Neural crest cell (in vitro differentiated cells): ENCODE results near the gene TBATA. TPM values are rescaled to one million over a fixed set of nuclear protein-coding genes. Genes with fewer than 3 reads are reported as not detected.

Experiments
- DNase-seq: peaks from one replicate; pipeline ENCODE4 v3.0.0; 2021; ENCODE audit warnings: low read depth, mixed read lengths, low spot score
- H3K27ac Mint-ChIP-seq: one replicate; pipeline ENCODE4 v1.8.0; 2021; ENCODE audit warnings: mild to moderate bottlenecking, mixed read lengths; ENCODE audit not compliant: unreplicated experiment
- H3K27me3 Mint-ChIP-seq: 2 replicates; pipeline ENCODE4 v1.8.0; 2021; ENCODE audit warnings: low read depth, mild to moderate bottlenecking, mixed read lengths
- H3K36me3 Mint-ChIP-seq: 2 replicates; pipeline ENCODE4 v1.8.0; 2021; ENCODE audit warnings: low read depth, mild to moderate bottlenecking, mixed read lengths
- H3K4me1 Mint-ChIP-seq: 2 replicates; pipeline ENCODE4 v1.8.0; 2021; ENCODE audit warnings: mixed read lengths
- H3K4me3 Mint-ChIP-seq: one replicate; pipeline ENCODE4 v1.8.0; 2021; ENCODE audit warnings: mild to moderate bottlenecking, mixed read lengths
- H3K9me3 Mint-ChIP-seq: 2 replicates; pipeline ENCODE4 v1.8.0; 2021; ENCODE audit warnings: mixed read lengths
- total RNA-seq: library from RNA; stranded (reverse); gene quantifications from 2 replicates; pipeline ENCODE4 v1.2.1, GENCODE V29; 2021
- TF ChIP-seq, protein P1 (sequence below): fragments of 200-600 bp; sonication (generic); conservative IDR thresholded peaks from 2 replicates; pipeline ENCODE4 v1.5.0; 2021; ENCODE audit warnings: antibody characterized with exemption, mild to moderate bottlenecking

TBATA gene
- total RNA-seq, 1 donor from 2014 or later: not detected

DNA sequence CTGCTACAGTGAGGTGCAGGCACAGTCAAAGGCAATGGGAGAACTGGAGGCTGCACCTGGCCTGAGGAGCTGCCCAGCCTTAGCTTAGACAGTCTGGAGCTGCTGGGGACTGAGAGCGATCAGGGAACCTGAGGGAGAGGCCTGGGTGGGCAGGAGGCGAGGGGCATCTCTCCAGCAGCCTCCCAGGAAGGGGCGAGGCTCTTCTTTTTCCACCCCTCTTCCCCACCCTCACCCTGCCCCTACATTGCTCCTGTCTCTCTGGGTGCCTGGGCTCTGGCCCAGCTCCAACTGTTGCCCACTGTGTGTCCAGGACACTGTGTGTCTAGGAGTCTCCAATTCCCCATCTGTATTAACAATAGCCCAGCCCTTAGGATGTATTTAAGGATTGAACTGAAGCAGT lies 36.9 kb downstream of the TBATA start:
- Mint-ChIP-seq H3K4me1 (no peaks in the 10 kb centered on the region), H3K27ac (no peak overlapping the region), H3K36me3 (no peaks in the 10 kb centered on the region), H3K27me3 (no peaks in the 10 kb centered on the region), H3K9me3 (no peaks in the 10 kb centered on the region), H3K4me3 (no peak overlapping the region)
- no peak for DNase-seq
- TF ChIP-seq, protein P1, sequence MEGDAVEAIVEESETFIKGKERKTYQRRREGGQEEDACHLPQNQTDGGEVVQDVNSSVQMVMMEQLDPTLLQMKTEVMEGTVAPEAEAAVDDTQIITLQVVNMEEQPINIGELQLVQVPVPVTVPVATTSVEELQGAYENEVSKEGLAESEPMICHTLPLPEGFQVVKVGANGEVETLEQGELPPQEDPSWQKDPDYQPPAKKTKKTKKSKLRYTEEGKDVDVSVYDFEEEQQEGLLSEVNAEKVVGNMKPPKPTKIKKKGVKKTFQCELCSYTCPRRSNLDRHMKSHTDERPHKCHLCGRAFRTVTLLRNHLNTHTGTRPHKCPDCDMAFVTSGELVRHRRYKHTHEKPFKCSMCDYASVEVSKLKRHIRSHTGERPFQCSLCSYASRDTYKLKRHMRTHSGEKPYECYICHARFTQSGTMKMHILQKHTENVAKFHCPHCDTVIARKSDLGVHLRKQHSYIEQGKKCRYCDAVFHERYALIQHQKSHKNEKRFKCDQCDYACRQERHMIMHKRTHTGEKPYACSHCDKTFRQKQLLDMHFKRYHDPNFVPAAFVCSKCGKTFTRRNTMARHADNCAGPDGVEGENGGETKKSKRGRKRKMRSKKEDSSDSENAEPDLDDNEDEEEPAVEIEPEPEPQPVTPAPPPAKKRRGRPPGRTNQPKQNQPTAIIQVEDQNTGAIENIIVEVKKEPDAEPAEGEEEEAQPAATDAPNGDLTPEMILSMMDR: no peak

DNA sequence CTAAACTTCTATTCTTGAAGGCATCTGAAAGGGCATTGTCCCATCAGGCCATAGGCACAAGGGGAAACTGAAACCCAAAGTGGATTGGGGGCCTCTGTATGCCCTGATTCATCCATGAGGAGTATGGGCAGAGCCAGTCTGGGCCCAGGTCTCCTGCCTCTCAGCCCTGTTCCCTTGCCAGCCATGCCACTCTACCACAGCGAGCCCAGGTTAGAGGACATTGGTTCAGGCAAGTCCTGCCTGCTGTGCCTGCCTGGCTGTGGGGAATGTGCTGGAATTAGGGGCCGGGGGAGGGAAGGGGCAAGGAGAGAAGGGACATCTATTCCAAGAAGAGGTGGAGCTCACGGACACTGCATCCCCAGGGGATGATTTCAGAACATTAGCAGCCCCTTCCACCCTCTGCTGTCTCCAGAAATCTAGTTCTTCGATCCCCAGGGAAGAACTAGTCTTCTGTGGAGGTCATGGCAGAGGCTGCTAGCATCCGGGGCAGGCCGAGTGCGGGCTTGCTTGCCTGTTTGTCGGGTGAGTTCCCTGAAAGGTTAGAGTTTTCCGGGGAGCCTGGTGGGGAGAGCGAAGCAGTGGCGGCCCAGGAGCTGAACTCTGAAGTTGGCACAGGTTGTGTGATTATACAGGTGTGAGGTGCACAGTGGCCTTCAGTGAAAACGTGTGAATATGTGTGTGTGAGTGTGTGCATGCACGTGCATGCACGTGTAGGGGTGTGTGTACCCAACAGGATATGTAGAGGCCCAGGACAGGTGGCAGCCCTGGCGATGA lies 37.8 kb downstream of the TBATA start:
- no peak overlapping the region for H3K27ac Mint-ChIP-seq
- no peak overlapping the region for H3K4me3 Mint-ChIP-seq

DNA sequence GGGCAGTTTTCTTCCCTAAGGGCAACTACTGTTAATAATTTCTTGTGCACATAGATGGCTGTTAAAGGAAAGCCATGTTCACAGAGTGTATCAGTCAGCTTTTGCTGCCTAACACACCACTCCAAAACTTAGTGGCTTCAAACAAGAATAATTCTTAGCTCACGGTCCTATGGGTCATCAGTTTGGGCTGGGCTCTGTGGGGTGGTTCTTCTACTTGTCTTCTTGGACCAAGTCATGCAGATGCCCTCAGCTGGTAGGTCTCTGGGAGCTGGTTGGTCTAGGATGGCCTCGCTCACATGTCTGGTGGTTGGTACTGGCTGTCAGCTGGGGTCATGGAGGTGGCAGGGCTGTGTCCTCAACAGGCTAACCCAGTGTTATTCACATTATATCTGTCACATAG lies 39.6 kb downstream of the TBATA start:
- Mint-ChIP-seq H3K27ac (no peak overlapping the region), H3K9me3 (no peaks in the 10 kb centered on the region), H3K36me3 (no peaks in the 10 kb centered on the region), H3K4me1 (no peaks in the 10 kb centered on the region), H3K4me3 (no peak overlapping the region), H3K27me3 (no peaks in the 10 kb centered on the region)
- TF ChIP-seq, protein P1: no peak
- DNase-seq: no peak

More for the DNA sequence above, 37.8 kb downstream of the TBATA start:
- no peaks in the 10 kb centered on the region for H3K27me3 Mint-ChIP-seq
- DNase-seq: no peak
- H3K9me3 Mint-ChIP-seq: no peaks in the 10 kb centered on the region
- TF ChIP-seq, protein P1: no peak
- H3K36me3 Mint-ChIP-seq: no peaks in the 10 kb centered on the region
- H3K4me1 Mint-ChIP-seq: no peaks in the 10 kb centered on the region

DNA sequence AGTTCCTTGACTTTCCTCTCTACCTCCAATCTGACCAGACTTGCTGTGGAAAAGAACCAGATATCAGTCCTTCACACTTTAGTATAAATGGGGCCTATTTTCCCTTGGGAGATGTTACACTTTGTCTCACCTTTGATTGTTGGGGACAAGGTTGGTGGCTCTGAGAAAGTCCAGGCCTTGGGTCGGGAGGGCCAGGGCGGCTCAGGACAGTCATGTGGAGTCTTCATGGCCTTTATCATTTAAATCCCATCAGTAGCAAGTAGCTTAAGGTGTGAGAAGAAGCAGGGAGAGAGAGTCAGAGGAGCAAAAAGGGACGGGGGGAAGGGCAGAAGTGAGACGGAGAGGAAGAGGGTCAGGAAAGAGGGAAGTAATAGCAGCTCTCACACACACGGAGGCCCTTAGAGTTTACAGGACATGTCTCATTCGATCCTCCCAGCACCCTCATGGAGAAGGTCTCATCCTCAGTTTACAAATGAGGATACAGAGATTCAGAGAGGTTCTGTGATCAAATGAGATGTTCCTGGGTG lies 40.5 kb downstream of the TBATA start:
- H3K27ac Mint-ChIP-seq: no peak overlapping the region

DNA sequence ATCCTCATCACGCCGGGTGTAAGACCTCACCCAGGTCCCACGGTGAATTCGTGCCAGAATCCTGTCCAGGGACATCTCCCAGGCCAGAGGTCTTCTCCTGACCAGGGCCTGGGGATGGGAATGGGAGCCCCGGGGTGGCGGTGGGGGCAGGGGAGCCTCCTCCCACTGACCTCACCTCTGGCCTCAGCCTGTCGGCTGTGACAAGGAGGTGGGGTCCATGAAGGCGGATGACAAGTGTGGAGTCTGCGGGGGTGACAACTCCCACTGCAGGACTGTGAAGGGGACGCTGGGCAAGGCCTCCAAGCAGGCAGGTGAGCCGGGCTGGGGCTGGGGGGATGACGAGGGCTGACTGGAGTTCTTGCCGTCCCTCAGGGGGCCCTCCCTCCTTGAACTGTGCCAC lies 41.3 kb downstream of the TBATA start:
- H3K36me3 Mint-ChIP-seq: no peaks in the 10 kb centered on the region
- H3K27ac Mint-ChIP-seq: no peak overlapping the region
- TF ChIP-seq, protein P1: no peak
- H3K4me3 Mint-ChIP-seq: no peak overlapping the region
- no peaks in the 10 kb centered on the region for H3K9me3 Mint-ChIP-seq
- no peak for DNase-seq
- no peaks in the 10 kb centered on the region for H3K27me3 Mint-ChIP-seq
- no peaks in the 10 kb centered on the region for H3K4me1 Mint-ChIP-seq

More for the DNA sequence above, 40.5 kb downstream of the TBATA start:
- TF ChIP-seq, protein P1: no peak
- H3K27me3 Mint-ChIP-seq: no peaks in the 10 kb centered on the region
- no peaks in the 10 kb centered on the region for H3K36me3 Mint-ChIP-seq
- no peaks in the 10 kb centered on the region for H3K4me1 Mint-ChIP-seq
- H3K4me3 Mint-ChIP-seq: no peak overlapping the region
- DNase-seq: no peak
- no peaks in the 10 kb centered on the region for H3K9me3 Mint-ChIP-seq
